ENCODE measurements around the gene AS3MT.

DNA sequence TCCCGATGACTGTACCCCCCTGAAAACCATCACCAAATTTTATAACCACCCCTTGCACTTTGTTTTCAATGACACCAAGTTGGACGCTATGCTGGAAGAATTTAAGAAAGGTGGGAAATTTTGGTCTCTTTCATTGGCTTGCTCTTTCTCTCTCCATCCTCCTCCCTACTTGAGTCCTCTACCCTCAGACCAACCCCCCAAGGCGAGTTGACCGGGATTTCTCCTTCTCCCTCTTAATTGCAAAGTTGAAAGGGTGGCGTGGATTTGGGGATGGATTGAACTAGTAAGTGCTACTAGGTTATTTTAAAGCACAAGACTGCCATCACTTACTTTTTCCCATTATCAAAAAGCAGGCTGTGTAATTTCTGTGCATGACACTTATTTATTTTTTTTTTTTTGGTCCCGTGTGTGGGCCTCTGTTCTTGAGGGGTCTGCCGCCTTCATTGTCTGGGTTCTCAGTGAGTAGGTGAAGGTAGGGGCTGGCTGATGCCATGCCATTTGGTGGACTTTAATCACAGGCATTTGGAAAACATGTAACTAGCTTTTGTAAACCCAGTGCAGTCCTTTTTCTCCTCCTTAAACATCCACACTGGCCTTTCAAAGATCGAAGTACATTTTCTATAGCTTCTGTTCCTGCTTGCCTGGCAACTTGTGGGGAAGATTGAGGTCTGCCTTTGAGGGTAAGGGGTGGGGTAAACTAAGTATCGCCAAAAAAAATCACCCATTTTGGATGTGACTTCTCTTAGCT is 50.9 kb downstream of the AS3MT start:
- TF ChIP-seq, protein P1, sequence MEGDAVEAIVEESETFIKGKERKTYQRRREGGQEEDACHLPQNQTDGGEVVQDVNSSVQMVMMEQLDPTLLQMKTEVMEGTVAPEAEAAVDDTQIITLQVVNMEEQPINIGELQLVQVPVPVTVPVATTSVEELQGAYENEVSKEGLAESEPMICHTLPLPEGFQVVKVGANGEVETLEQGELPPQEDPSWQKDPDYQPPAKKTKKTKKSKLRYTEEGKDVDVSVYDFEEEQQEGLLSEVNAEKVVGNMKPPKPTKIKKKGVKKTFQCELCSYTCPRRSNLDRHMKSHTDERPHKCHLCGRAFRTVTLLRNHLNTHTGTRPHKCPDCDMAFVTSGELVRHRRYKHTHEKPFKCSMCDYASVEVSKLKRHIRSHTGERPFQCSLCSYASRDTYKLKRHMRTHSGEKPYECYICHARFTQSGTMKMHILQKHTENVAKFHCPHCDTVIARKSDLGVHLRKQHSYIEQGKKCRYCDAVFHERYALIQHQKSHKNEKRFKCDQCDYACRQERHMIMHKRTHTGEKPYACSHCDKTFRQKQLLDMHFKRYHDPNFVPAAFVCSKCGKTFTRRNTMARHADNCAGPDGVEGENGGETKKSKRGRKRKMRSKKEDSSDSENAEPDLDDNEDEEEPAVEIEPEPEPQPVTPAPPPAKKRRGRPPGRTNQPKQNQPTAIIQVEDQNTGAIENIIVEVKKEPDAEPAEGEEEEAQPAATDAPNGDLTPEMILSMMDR (optimal IDR thresholded peaks at IDR 0.05 in 1 of 3, IDR thresholded peaks at IDR 0.05 in 1 of 3, conservative IDR thresholded peaks at IDR 0.05 in 1 of 3; ENCODE audit: extremely low read depth in 1 of 3, insufficient read depth in 2 of 3, low read length in 3 of 3): no peak
- no peak for TF ChIP-seq EZH2 (IDR thresholded peaks at IDR 0.05; ENCODE audit: low read length)

Data from keratinocyte (primary cell).